ENCODE data around the gene KAT6B.

DNA sequence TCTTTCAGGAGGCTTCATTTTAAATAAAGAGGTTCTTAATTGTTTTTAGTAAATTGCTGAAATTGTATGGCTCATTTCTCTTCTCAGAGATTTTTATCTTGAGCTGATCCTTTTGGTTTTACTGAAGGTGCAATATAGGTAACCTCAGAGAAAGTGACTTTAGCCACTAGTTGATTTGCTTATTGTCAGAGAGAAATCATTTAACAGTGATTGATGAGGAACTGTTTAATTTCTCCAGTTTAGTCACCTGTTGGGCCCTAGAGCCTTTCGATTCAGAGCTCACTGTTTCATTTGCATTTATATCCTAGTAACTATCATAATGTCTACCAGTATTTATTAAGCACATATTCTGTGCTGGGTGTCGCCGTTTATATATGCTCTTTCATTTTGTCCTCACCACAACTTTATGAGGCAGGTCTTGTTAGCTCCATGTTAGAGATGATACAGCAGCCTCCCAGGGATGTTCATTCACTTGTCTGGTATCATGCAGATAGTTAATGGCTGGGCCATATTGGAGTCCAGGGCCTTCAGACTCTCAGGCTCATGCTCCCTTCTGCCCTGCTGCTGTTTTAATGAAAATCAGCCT, 42.1 kb downstream of the KAT6B start:
- TF ChIP-seq, protein P1, sequence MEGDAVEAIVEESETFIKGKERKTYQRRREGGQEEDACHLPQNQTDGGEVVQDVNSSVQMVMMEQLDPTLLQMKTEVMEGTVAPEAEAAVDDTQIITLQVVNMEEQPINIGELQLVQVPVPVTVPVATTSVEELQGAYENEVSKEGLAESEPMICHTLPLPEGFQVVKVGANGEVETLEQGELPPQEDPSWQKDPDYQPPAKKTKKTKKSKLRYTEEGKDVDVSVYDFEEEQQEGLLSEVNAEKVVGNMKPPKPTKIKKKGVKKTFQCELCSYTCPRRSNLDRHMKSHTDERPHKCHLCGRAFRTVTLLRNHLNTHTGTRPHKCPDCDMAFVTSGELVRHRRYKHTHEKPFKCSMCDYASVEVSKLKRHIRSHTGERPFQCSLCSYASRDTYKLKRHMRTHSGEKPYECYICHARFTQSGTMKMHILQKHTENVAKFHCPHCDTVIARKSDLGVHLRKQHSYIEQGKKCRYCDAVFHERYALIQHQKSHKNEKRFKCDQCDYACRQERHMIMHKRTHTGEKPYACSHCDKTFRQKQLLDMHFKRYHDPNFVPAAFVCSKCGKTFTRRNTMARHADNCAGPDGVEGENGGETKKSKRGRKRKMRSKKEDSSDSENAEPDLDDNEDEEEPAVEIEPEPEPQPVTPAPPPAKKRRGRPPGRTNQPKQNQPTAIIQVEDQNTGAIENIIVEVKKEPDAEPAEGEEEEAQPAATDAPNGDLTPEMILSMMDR (tag by site-specific recombination; IDR thresholded peaks at IDR 0.05), result no peak
- TF ChIP-seq ZNF274 (IDR thresholded peaks at IDR 0.05; ENCODE audit: low read length), result no peak
- TF ChIP-seq ZNF274 (tag by site-specific recombination; IDR thresholded peaks at IDR 0.05; ENCODE audit: borderline replicate concordance), result no peak
- TF ChIP-seq ZNF133 (tag by site-specific recombination; IDR thresholded peaks at IDR 0.05), result no peak
- TF ChIP-seq ZNF138 (tag by site-specific recombination; IDR thresholded peaks at IDR 0.05; ENCODE audit: borderline replicate concordance), result no peak
- TF ChIP-seq ZNF785 (tag by site-specific recombination; IDR thresholded peaks at IDR 0.05), result no peak
- no peak for TF ChIP-seq ZNF175 (tag by site-specific recombination; IDR thresholded peaks at IDR 0.05)
- TF ChIP-seq, protein P2, sequence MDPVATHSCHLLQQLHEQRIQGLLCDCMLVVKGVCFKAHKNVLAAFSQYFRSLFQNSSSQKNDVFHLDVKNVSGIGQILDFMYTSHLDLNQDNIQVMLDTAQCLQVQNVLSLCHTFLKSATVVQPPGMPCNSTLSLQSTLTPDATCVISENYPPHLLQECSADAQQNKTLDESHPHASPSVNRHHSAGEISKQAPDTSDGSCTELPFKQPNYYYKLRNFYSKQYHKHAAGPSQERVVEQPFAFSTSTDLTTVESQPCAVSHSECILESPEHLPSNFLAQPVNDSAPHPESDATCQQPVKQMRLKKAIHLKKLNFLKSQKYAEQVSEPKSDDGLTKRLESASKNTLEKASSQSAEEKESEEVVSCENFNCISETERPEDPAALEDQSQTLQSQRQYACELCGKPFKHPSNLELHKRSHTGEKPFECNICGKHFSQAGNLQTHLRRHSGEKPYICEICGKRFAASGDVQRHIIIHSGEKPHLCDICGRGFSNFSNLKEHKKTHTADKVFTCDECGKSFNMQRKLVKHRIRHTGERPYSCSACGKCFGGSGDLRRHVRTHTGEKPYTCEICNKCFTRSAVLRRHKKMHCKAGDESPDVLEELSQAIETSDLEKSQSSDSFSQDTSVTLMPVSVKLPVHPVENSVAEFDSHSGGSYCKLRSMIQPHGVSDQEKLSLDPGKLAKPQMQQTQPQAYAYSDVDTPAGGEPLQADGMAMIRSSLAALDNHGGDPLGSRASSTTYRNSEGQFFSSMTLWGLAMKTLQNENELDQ (tag by site-specific recombination; IDR thresholded peaks at IDR 0.05; ENCODE audit: low read depth), result no peak
- TF ChIP-seq ZNF610 (tag by site-specific recombination; IDR thresholded peaks at IDR 0.05; ENCODE audit: borderline replicate concordance), result no peak
- TF ChIP-seq ZNF169 (tag by site-specific recombination; IDR thresholded peaks at IDR 0.05), result no peak
- no peak for TF ChIP-seq ZNF561 (tag by site-specific recombination; IDR thresholded peaks at IDR 0.05; ENCODE audit: borderline replicate concordance)

Data from HEK293 (cell line).